Retinal pigment epithelial cell (primary cell): ENCODE data around the gene FRMD4B.

Experiments
- DNase-seq: peaks from one replicate; pipeline ENCODE4 v3.0.0-alpha.2; 2010; ENCODE audit warnings: low read depth
- H3K4me3 ChIP-seq: 2 replicates; pipeline ENCODE4 v1.5.1; 2011; ENCODE audit warnings: mild to moderate bottlenecking, low read length, control low read depth, moderate library complexity
- TF ChIP-seq, protein P1 (sequence below): conservative IDR thresholded peaks from 2 replicates; pipeline ENCODE4 v1.5.1; 2011; ENCODE audit warnings: low read depth, low read length, control low read depth, inconsistent platforms

The FRMD4B gene

DNA sequence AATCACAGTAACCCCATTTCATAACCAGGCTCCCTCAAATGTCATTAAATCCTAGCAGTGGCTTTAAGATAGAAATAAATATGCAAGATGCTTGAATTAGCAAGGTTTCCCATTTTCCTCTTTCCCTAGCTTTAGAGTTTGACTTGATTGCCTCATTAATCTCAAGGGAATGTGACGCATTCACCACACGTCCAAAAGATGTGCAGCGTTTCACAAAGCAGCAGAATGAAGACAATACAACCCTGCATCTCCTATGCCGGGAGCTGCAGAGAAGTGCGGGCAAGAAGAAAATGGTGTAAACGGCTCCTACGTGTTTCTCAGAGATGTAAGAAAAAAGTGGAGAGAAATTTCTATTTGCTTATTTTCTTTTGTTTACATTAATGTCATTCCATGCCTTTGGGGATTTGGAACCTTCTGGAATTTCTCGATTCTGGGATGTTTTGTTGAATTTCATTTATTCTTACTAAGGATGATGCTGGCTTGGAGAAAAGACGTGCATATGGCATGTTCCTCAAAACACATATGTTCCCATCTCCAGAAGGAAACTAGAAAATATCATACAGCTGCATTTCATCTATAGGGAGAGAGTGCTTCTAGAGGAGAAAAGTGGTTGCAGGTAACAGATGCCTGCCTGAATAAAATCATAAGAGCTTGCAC, 27.8 kb upstream of the FRMD4B start:
- TF ChIP-seq, protein P1, sequence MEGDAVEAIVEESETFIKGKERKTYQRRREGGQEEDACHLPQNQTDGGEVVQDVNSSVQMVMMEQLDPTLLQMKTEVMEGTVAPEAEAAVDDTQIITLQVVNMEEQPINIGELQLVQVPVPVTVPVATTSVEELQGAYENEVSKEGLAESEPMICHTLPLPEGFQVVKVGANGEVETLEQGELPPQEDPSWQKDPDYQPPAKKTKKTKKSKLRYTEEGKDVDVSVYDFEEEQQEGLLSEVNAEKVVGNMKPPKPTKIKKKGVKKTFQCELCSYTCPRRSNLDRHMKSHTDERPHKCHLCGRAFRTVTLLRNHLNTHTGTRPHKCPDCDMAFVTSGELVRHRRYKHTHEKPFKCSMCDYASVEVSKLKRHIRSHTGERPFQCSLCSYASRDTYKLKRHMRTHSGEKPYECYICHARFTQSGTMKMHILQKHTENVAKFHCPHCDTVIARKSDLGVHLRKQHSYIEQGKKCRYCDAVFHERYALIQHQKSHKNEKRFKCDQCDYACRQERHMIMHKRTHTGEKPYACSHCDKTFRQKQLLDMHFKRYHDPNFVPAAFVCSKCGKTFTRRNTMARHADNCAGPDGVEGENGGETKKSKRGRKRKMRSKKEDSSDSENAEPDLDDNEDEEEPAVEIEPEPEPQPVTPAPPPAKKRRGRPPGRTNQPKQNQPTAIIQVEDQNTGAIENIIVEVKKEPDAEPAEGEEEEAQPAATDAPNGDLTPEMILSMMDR, result no peak
- no peak overlapping the region for H3K4me3 ChIP-seq
- DNase-seq, result no peak

DNA sequence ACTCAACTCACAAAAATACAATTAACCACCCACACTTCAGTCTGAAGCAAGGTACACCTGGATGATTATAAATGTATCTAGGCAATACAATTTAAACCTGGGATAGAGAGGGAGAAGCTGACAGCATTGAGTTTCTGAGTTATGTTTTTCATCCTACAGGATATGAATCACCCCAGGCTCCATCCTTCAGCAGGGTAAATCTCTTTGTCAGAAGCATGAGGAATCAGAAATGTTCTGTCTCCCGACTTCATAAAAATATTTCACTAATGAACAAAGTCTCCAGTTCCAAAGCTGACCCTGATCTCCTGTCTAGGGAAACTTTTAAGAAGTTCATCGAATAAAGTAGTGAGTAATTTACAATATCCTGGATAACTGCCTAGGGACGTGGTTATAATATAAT, 25.5 kb upstream of the FRMD4B start:
- peak; percentile 29 for DNase-seq
- H3K4me3 ChIP-seq, result no peak overlapping the region
- TF ChIP-seq, protein P1, result no peak

DNA sequence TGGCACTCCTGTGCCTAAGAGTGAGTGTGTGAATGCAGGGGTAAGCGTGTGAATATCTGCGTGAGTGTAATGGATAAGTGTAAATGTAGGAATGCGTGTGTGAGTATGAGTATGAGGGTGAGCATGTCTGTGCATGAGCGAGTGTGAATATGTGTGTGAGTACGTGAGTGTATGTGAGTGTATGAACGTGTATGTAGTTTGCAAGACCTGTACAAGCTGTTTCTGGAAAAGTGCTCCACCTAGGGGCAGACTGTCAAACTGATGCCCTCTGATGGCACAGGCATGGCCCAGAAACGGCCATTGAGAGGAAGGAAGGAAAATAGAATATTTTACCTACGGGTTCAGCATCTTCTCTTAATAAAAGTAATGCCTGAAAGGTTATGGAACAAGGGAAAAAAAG, 24.4 kb upstream of the FRMD4B start:
- H3K4me3 ChIP-seq, result no peak overlapping the region
- TF ChIP-seq, protein P1, result peak; percentile 92
- DNase-seq, result no peak

DNA sequence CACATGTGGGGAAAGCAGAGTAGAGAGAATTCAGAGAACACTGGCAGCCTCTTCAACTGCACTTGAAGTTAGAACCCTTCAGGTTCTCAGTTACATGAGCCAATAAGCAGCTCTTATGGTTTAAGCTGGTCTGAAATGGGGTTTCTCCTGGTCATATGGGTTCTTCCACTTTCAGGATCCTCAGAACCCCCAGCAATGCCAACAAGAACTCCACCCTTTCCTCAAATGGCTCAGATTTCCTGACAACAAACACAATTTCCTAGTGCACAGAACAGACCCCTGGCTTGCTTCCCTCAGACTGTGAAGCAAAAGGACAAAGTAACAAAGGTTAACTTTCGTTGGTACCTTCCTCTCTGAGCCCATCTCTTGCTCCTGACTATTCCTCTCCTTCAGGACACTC, 23.9 kb upstream of the FRMD4B start:
- DNase-seq, result no peak
- TF ChIP-seq, protein P1, result no peak
- no peak overlapping the region for H3K4me3 ChIP-seq

DNA sequence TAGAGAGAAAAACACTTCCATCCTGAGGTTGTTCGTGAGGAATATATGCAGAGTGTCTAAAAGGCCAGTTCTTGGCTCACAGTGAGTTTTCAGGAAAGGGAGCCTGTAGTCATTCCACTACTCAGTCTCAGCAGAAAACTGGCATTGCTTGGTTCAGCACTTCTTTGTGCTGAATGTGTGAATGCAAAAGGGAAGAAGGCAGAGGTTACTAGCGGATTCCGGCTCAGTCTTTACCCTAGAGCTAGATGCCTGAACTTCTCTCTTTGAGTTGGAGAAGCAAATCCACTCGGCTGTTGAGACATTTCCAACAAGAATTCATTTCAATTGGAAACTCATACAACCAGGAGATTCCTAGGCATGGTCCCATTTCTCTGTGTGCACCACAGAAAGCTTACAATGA, 23.1 kb upstream of the FRMD4B start:
- DNase-seq, result no peak
- H3K4me3 ChIP-seq, result no peak overlapping the region
- TF ChIP-seq, protein P1, result no peak

DNA sequence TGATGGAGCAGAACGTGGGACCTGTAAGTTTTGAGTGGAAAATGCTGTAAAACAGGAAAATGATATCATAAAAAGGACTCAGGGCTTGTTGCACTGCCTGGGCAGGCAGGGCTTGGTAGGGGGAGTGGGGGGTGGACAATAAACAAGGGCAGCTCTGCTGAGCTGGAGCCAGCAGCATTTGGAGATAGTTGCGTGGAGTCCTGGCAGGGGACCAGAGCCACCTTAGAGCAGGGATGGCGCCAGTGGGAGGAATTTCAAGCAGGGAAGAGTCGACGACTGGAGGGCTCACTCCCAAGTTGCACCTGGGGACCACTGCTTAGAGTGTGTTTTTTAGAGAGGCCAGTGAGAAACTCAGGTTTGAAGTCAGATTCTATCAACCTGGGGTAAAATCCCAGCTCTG, 22.7 kb upstream of the FRMD4B start:
- TF ChIP-seq, protein P1, result no peak
- no peak overlapping the region for H3K4me3 ChIP-seq
- no peak for DNase-seq

DNA sequence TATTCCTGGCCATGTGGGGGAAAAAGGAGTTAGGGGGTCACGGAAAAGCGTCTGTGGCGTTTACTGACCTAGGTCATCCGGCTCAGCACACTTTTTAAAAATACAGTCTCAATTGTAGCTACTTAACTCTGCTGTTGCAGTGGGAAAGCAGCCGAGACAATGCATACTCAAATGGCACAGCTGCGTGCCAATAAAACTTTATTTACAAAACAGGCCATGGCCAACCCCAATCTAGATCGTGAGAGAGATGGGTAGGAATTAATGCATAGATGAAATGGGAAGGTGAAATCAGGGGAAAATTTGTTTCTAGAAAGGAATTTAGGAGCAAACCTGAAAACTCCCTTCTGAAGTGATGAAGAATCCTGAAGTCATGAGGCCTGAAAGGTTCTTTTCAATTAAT, 22.0 kb upstream of the FRMD4B start:
- H3K4me3 ChIP-seq, result no peak overlapping the region
- DNase-seq, result no peak
- TF ChIP-seq, protein P1, result no peak
